Measurements from ENCODE around the gene TPRN.

The TPRN gene

DNA sequence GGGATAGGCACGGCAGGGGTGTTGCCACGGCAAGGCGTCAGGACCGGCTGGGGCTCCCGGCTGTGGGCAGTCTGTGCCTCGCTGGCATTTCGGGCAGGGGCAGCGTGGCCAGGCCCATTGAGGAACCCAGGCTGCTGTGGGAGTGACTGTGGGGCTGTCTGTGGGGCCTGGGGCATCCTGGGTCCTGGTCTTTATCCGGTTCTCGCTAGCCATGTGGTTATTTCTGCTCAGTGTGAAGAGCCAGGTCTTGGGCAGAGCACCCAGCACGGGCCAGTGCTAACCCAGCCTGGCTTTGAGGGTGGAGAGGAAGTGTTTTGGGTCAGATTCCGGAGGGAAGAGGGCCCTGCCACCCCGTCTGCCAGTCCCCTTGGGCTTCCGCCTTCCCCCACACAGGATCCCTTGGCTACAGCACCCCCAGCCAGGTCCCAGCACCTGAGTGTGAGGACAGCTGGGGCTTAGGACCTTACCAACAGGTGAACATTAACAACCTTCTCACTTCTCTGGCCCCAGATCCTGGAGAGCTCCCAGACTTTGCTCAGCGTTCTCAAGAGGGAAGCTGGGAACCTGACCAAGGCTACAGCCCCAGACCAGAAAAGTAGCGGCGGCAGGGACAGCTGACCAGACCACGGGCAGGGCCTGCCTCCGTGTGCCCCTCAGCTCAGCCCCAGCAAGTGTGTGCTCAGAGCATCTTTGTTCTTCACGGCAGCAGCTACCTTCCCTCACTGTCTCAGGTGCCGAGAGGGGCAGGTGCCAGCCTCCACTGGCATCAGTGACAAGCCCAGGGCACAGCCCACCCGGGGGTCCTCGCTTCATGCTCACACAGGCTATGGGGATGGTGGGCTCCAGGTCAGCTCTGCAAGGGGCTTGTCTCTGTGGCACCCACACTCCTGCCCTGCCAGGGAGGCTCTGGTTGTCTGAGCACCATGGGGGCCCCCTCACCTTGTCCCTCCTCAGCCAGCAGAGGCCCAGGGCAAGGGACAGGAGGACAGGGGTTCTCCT is 10.9 kb downstream of the TPRN start:
- DNase-seq (ENCODE audit: low read depth, low spot score): no peak

GRCh38 chr9:137188490-137189296 is 11.8 kb downstream of the TPRN start, which contains the start of the genes ANAPC2 and SSNA1:
TSS of gene ANAPC2 (minus strand) at chr9:137188560. CDS start at chr9:137188532, 28 bp downstream.
TSS of gene SSNA1 (plus strand) at chr9:137188676. CDS start at chr9:137188727, 51 bp downstream.
- DNase-seq (ENCODE audit: low read depth, low spot score): peak; percentile 98

- DNase-seq (ENCODE audit: low read depth, low spot score): no peak
Observed at GRCh38 chr9:137188086-137188489, 12.5 kb downstream of the TPRN start.

GRCh38 chr9:137187386-137187785 is 13.2 kb downstream of the TPRN start:
- DNase-seq (ENCODE audit: low read depth, low spot score): no peak

- no peak for DNase-seq (ENCODE audit: low read depth, low spot score)
Observed at GRCh38 chr9:137186385-137186784, 14.2 kb downstream of the TPRN start.

DNA sequence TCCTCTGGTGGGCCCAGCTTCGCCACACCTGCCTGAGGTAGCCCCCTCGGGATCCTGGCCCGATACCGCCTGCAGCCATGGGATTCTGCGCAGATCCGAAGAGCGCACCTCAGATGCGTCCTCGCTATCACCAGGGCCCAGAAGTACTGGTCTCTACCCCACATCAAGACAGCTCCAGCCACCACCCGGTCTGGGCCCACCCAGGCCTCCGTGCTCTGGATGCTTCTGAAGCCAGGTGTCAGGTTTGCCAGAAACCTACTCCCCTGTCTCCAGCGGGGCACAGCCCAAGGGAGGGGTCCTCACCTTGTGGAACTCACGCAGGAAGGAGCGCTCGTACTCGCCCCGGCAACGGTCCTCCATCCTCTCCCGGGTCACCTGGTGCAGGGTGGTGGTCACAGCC is 14.6 kb downstream of the TPRN start:
- no peak for DNase-seq (ENCODE audit: low read depth, low spot score)

DNA sequence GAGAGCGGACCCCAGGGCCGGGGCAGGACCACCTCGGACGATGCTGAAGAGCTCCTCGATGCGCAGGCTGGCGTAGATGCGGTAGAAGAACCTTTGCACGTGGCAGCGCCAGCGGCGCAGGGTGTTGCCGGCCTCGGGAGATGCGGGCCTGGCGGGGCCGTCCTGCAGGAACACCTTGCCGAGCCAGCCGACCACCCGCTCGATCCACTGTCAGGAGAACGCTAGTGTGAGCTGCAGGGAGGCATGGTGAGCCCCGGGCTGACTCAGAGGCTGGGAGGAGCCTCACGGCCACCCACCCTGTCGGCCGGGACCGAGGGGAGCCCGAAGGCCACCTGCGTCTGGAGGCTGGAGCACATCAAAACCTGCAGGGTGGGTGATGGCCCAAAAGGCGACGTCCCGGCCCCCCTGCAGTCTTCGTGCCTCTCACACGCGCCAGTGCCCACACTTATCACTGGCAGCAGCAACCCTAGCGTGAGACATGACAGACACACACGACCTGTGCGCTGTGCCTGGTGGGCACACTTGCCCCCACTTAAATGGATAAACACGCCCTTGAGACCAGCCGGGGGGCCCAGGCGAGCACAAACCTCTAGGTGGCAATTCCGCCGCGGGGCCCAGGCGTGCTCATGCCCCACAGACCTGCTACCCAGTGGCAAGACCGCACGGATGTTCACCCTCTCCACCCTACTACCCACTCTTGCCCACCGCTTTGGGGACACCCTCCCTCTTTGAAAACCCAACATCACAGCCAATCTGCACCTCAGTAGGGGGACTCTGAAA is 15.5 kb downstream of the TPRN start:
- DNase-seq (ENCODE audit: low read depth, low spot score): no peak

DNA sequence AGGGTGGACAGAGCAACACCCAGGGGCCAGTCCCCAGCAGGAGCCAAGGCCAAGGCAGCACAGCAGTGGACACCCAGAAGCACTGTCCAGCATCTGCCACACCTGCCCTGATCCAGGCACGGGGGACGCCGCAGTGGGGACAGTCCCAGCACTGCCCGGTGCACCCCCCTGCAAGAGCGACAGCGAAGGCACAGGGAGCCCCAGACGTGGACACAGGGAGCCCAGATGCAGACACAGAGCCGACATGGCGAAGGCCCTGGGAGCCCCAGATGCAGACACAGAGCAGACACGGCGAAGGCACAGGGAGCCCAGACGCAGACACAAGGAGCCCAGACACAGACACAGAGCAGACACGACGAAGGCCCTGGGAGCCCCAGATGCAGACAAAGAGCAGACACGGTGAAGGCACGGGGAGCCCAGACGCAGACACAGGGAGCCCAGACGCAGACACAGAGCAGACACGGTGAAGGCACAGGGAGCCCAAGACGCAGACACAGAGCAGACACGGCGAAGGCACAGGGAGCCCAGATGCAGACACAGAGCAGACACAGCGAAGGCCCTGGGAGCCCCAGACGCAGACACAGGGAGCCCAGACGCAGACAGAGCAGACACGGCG is 16.5 kb downstream of the TPRN start:
- no peak for DNase-seq (ENCODE audit: low read depth, low spot score)

DNA sequence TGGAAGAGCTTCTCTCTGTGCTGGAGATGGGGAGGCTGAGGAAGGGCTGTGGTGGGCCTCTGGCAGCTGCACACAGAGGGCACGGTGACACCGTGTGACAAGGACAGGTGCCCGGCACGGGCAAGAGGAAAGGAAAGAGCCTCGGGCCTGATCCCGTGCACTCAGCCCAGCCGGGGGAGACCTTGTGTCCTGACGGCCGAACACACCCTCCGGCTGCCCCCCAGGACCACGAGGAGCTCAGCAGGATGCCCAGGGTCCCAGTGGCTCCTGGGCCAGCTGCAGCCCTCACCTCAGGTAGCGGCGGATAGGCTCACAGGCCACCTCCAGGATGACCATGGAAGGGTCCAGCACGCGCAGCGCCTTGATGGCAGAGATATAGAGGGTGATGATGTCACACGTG is 17.7 kb downstream of the TPRN start:
- DNase-seq (ENCODE audit: low read depth, low spot score): no peak

- no peak for DNase-seq (ENCODE audit: low read depth, low spot score)
Observed at GRCh38 chr9:137181680-137182079, 18.9 kb downstream of the TPRN start.

- no peak for DNase-seq (ENCODE audit: low read depth, low spot score)
Observed at GRCh38 chr9:137180491-137180890, 20.1 kb downstream of the TPRN start.

DNA sequence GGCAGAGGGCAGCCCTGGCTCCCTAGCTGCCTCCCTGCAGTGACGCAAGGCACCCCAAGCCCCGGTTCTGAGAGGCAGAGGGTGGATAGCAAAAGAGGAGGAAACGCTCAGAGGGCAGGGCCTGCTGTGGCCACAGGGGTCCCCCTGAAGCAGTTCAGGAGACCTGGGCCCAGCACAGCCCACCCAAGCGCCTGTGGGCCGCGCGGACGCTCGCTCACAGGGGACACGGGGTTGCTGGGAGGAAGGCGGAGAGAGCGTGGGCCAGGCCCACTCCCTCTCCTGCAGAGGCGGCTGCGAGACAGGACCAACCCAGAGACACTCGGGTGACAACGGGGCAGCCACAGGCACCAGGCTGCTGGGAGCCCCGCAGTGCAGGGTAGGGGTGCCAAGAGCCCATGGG is 20.8 kb downstream of the TPRN start:
- DNase-seq (ENCODE audit: low read depth, low spot score): no peak

- DNase-seq (ENCODE audit: low read depth, low spot score): no peak
Observed at GRCh38 chr9:137178939-137179630, 21.5 kb downstream of the TPRN start.

DNA sequence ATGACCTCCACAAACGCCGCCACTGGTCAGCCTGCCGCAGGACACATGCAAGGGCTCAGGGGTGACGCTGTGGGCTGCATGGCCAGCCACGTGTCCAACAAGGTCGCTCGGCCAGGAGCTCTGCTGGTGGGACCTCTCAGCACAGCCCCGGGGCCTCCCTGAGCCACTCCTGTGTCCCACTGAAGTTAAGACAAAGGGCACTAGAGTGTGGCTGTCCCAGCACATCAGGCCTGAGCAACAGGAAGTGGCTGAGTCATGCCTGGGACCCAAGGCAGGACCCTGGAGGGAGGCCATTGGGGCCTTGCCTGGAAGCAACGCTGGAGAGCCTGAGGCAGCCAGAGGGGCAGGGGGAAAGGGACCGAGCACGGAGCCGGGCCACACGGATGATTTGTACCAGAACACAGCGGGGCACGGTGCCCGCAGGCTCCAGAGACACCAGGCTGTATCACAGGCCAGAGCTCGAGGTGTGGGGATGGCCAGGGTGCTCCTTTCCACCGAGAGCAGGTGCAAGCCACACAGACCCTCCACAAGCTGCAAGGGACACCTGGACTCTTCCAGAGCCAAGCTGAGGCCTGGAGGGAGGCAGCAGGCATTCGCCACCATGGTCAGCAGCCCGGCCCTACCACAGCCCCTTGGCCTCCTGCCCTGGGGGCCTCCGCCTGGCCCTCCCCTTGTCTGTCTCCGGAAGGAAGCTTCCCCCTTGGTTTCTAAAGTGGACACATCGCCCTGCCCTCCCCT is 22.2 kb downstream of the TPRN start:
- no peak for DNase-seq (ENCODE audit: low read depth, low spot score)

DNA sequence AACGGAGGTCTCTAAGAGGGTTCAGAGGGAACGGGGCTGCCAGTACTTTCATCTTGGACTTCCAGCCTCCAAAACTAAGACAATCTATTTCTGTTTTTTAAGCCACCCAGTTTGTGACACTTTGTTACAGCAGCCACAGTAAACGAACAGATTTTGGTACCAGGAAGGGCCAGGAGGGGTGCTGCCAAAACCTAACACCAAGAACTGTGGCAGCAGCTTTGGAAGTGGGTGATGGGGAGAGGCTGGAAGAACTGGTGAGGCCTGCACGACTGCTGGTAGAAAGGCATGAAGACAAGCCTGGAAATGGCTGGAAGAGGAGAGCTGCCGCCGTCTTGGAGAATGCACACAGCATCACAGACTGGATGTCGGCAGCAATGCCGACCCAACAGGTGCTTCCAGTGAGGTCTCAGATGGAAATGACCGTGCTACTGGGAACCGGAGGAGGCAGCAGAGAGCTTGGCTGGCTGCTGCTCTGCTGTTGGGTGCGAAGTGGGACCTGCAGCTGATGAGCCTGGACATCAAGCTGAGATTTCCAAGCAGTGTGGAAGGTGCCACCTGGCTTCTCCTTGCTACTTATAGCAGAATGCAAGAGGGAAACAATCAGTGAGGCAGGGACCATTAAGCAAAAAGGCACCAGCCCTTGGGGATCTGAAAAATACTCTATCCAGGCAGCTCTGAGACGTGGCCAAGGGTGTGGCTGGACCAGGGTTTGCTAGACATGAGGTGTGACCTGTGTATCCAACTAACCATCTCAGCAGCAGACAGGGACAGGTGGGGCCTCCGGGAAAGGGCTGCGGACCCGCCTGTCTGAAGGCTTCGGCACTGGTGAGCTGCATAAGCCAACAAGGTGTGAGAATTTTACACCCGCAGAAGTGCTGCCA is 24.0 kb downstream of the TPRN start:
- peak; percentile 49 for DNase-seq (ENCODE audit: low read depth, low spot score)

GRCh38 chr9:137175345-137175961 is 25.1 kb downstream of the TPRN start:
- DNase-seq (ENCODE audit: low read depth, low spot score): no peak

DNA sequence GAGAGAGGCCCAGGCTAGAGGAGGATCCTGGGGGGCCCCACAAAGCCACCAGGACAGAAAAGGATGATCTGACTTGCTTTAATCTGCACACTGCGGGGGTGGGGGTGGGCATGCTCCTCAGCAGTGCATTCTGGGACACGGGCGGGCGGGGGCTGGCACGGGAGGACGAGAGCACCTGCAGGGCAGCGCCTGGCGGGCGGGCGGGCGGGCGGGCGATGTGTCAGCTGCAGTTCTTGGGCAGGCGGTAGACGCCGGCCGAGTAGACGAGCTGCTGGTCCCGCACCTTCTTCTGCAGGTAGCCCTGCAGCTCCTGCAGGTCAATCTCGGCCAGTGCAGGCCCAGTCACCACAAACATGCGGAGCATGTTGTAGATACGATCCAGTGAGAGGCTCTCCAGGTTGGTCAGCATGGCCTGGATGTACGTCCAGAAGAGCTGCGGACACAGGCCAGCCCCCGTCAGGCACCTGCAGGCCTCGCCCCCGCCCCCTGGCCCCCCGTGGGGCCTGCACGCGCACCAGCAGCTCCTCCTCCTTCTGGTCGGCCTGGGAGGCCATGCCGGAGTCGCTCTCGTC is 25.7 kb downstream of the TPRN start:
- DNase-seq (ENCODE audit: low read depth, low spot score): no peak

Data from astrocyte of the hippocampus (primary cell).